Endodermal cell (in vitro differentiated cells): ENCODE measurements around the gene SCARF1. TPM values are rescaled to one million over a fixed set of nuclear protein-coding genes. Genes with fewer than 3 reads are reported as not detected.

ENCODE experiments used
- DNase-seq: peaks from one replicate; pipeline ENCODE4 v3.0.0-alpha.2; 2017
- H3K27ac ChIP-seq: 2 replicates; pipeline ENCODE4 v1.5.1; 2013; ENCODE audit warnings: mild to moderate bottlenecking, low read depth, low read length, moderate library complexity
- H3K27me3 ChIP-seq: 2 replicates; pipeline ENCODE4 v1.6.1; 2013; ENCODE audit warnings: mild to moderate bottlenecking, low read length, moderate library complexity; ENCODE audit not compliant: insufficient read depth, control insufficient read depth, poor library complexity, severe bottlenecking
- H3K36me3 ChIP-seq: 2 replicates; pipeline ENCODE4 v1.7.0; 2013; ENCODE audit warnings: mild to moderate bottlenecking, low read length, moderate library complexity; ENCODE audit not compliant: control insufficient read depth, insufficient read depth
- H3K4me1 ChIP-seq: one replicate; pipeline ENCODE4 v1.7.0; 2013; ENCODE audit warnings: low read length; ENCODE audit not compliant: control insufficient read depth, insufficient read depth
- H3K4me3 ChIP-seq: 2 replicates; pipeline ENCODE4 v1.5.1; 2013; ENCODE audit warnings: mild to moderate bottlenecking, low read length, moderate library complexity
- H3K9ac ChIP-seq: 2 replicates; pipeline ENCODE4 v1.6.1; 2013; ENCODE audit warnings: mild to moderate bottlenecking, low read length, moderate library complexity; ENCODE audit not compliant: poor library complexity, severe bottlenecking; ENCODE audit errors: extremely low read depth
- H3K9me3 ChIP-seq: 2 replicates; pipeline ENCODE4 v1.6.1; 2013; ENCODE audit warnings: mild to moderate bottlenecking, low read length, moderate library complexity; ENCODE audit not compliant: control insufficient read depth
- H3K27ac Mint-ChIP-seq: 2 replicates; pipeline ENCODE4 v1.8.0; 2020; ENCODE audit warnings: mixed read lengths
- H3K27me3 Mint-ChIP-seq: 2 replicates; pipeline ENCODE4 v1.8.0; 2021; ENCODE audit warnings: mild to moderate bottlenecking, mixed read lengths; ENCODE audit not compliant: insufficient read depth
- H3K36me3 Mint-ChIP-seq: 2 replicates; pipeline ENCODE4 v1.8.0; 2020; ENCODE audit warnings: low read depth, mixed read lengths
- H3K4me1 Mint-ChIP-seq: 2 replicates; pipeline ENCODE4 v1.8.0; 2020; ENCODE audit warnings: mixed read lengths
- H3K4me3 Mint-ChIP-seq: 2 replicates; pipeline ENCODE4 v1.8.0; 2020; ENCODE audit warnings: mild to moderate bottlenecking, moderate library complexity, mixed read lengths
- H3K9me3 Mint-ChIP-seq: 2 replicates; pipeline ENCODE4 v1.8.0; 2020; ENCODE audit warnings: mild to moderate bottlenecking, mixed read lengths
- WGBS, 2 experiments: methylation state at CpG; one replicate each; pipeline versions ENCODE4 v1.1.5 to v1.1.7; 2013; ENCODE audit warnings: missing lambda C conversion rate in 2 of 2, mixed read lengths in 1 of 2; ENCODE audit not compliant: insufficient coverage in 1 of 2, insufficient read length in 1 of 2; 5-methylcytosine and 5-hydroxymethylcytosine counted together
- total RNA-seq, 2 donors: library from RNA; stranded (reverse); fragmentation: NEBNext Ultra II Directional in 1 of 2; extraction: Animal tissue kit (Norgen Biotek cat#: 25700) in 1 of 2; gene quantifications; 2 replicates in 1 of 2; 3 replicates in 1 of 2; pipeline ENCODE4 v1.2.1, GENCODE V29; 2021
- TF ChIP-seq, protein P1 (sequence below): fragments of 200-600 bp; sonication (generic); conservative IDR thresholded peaks from 2 replicates; pipeline ENCODE4 v1.5.0; 2021; ENCODE audit warnings: antibody characterized with exemption, mild to moderate bottlenecking

SCARF1 gene
- total RNA-seq, 2 donors from 2014 or later = 0.75 to 0.89 TPM

DNA sequence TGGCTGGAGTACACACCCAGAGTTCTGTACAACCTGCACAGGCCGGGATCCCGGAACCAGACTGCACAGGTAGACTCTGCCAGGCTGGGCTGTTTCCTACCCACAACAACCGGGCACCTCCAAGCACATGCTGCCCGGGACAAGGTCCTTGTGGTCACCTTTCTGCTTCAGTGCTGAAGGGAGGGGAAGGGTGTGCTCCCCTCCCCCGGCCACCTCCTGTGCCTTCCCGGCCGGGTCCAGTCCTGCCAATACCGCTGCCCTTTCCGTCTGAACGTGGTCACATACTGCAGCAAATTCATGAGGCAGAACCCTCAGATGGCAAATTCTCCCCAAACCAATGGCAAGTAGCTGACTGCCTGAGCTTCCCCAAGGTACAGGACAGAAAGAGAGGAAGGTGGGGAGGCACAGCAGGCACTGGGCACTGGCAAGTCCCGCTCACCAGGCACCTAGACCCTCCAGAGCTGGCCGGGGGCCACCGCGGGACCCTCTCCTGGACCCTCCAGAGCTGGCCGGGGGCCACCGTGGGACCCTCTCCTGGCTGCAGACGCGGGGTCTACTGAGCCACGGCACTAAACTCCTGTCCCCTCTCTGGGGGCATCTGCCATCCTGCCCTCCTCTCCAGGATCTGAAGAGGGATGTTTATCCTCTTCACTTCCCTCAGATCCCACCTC is 39.7 kb downstream of the SCARF1 start:
- peaks cover 3% of the 10 kb centered on the region for H3K36me3 ChIP-seq
- Mint-ChIP-seq H3K4me3 (no peak overlapping the region), H3K36me3 (peaks cover 23% of the 10 kb centered on the region), H3K4me1 (peaks cover 3% of the 10 kb centered on the region), H3K27me3 (peaks cover 33% of the 10 kb centered on the region), H3K27ac (no peak overlapping the region), H3K9me3 (peaks cover 9% of the 10 kb centered on the region)
- peak overlapping the region; percentile 4 for H3K27ac ChIP-seq
- no peak for DNase-seq
- no peak overlapping the region for H3K4me3 ChIP-seq
- H3K9me3 ChIP-seq = peaks cover 10% of the 10 kb centered on the region
- no peaks in the 10 kb centered on the region for H3K4me1 ChIP-seq
- no peak overlapping the region for H3K9ac ChIP-seq
- WGBS, 2 experiments = 92 to 96% methylated on average over 12 to 19 of the region's 19 CpGs
- TF ChIP-seq, protein P1, sequence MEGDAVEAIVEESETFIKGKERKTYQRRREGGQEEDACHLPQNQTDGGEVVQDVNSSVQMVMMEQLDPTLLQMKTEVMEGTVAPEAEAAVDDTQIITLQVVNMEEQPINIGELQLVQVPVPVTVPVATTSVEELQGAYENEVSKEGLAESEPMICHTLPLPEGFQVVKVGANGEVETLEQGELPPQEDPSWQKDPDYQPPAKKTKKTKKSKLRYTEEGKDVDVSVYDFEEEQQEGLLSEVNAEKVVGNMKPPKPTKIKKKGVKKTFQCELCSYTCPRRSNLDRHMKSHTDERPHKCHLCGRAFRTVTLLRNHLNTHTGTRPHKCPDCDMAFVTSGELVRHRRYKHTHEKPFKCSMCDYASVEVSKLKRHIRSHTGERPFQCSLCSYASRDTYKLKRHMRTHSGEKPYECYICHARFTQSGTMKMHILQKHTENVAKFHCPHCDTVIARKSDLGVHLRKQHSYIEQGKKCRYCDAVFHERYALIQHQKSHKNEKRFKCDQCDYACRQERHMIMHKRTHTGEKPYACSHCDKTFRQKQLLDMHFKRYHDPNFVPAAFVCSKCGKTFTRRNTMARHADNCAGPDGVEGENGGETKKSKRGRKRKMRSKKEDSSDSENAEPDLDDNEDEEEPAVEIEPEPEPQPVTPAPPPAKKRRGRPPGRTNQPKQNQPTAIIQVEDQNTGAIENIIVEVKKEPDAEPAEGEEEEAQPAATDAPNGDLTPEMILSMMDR = no peak
- peaks cover 5% of the 10 kb centered on the region for H3K27me3 ChIP-seq

DNA sequence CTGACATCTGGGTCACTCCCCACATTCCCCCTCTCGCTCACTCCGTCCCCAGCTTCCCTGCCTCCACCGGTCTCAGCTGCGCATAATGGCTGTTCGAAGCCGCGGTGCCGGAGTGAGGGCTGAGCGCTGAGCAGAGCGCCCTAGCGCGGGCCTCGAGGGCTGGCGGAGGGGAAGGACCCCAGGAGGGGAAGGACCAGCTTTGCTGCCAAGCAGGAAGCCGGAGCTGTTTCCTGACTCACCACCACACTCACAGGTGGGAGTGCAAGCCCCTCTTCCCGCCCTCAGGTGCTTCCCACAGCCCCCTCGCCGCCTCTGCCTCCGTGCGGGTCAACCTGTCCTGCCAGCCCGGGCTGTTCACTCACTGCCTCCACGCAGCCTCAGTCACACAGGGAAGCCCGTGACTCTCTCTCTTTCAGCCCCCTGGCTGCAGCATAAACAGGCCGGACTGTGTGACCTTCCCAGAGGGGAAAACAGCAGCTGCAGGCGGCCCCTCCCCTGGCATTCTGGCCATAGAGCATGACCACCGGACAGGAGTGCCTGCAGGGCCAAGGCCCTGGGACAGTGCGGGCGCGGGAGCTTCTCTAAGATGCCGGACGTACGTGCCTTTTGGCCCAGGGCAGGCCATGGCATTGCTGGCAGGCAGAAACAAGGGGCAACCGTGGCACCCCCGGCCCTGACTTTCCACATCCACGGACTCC is 40.6 kb downstream of the SCARF1 start:
- no peaks in the 10 kb centered on the region for H3K4me1 ChIP-seq
- Mint-ChIP-seq H3K36me3 (peaks cover 25% of the 10 kb centered on the region), H3K4me3 (no peak overlapping the region), H3K9me3 (peaks cover 9% of the 10 kb centered on the region), H3K27me3 (peaks cover 33% of the 10 kb centered on the region), H3K27ac (no peak overlapping the region), H3K4me1 (peaks cover 3% of the 10 kb centered on the region)
- DNase-seq = no peak
- TF ChIP-seq, protein P1 = no peak
- H3K9ac ChIP-seq = no peak overlapping the region
- H3K9me3 ChIP-seq = peaks cover 10% of the 10 kb centered on the region
- no peak overlapping the region for H3K4me3 ChIP-seq
- peaks cover 5% of the 10 kb centered on the region for H3K27me3 ChIP-seq
- no peak overlapping the region for H3K27ac ChIP-seq
- WGBS, 2 experiments = 83 to 84% methylated on average over 30 to 34 of the region's 35 CpGs
- H3K36me3 ChIP-seq = peaks cover 3% of the 10 kb centered on the region

DNA sequence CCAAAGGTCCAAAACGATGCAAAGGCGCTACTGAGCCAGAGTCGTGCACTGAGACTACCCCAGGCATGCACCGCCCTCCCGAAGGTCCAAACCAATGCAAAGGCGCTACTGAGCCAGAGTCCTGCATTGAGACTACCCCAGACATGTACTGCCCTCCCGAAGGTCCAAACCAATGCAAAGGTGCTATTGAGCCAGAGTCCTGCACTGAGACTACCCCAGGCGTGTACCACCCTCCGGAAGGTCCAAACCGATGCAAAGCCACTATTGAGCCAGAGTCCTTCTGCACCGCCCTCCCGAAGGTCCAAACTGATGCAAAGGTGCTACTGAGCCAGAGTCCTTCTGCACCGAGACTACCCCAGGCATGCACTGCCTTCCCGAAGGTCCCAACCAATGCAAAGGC is 44.0 kb downstream of the SCARF1 start:
- no peak overlapping the region for H3K9ac ChIP-seq
- H3K4me3 ChIP-seq = no peak overlapping the region
- Mint-ChIP-seq H3K27ac (no peak overlapping the region), H3K9me3 (peaks cover 9% of the 10 kb centered on the region), H3K27me3 (peaks cover 46% of the 10 kb centered on the region), H3K36me3 (peaks cover 21% of the 10 kb centered on the region), H3K4me3 (no peak overlapping the region), H3K4me1 (peaks cover 3% of the 10 kb centered on the region)
- TF ChIP-seq, protein P1 = no peak
- DNase-seq = no peak
- WGBS, 2 experiments = 92 to 96% methylated on average over 13 to 14 of the region's 14 CpGs
- peaks cover 3% of the 10 kb centered on the region for H3K36me3 ChIP-seq
- H3K27ac ChIP-seq = no peak overlapping the region
- H3K4me1 ChIP-seq = no peaks in the 10 kb centered on the region
- H3K27me3 ChIP-seq = peaks cover 17% of the 10 kb centered on the region
- H3K9me3 ChIP-seq = peaks cover 10% of the 10 kb centered on the region
